ENCODE data around the gene TMED4. TPM values are rescaled to one million over a fixed set of nuclear protein-coding genes. Genes with fewer than 3 reads are reported as not detected.

Gene TMED4
- total and polyA plus RNA-seq, 2 of the 13 experiments (the other 11 are each of a cell fraction or from before 2014, with no cell fraction given), result 81.4 to 109 TPM

DNA sequence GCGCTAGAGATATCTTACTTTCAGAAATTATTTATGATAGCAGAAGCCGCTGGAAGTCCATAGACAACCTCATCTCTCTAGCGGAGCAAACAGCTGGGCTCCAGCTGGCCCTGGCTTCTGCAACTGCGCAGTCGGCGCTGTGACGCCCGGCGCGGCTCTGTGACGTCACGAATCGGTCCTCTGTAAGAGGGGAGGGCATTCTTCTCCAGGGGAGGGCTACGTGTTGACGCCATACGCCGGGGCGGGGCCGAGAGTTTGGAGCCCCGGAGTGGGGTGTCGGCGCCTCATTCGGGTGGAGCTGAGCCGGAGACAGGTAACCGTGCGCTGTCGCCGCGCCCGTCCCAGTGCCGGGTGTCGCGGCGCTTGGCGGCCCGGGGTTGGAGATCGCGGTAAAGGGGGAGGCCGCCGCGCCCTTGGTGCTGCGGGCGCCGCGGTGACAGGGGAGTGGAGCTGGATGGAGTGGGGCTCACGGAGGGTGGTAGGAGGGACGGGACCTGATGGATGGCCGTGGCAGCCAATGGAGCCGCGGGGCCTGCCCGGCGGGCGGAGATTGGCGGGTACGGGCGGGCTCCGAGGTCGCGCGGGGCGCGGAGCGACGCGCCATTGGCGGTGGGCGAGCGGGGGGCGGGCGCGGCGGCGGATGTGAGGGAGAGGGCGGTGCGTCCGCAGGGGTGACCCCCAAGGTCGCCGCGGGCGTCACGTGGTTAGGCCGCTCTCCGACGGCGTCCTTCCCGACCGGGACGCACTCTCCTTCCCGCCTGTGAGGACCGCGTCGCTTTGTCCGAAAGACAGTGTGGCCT lies 24.5 kb upstream of the TMED4 start, which contains the start of gene OGDH (continued):
- TF ChIP-seq HOMEZ (CRISPR knock-in tag; IDR thresholded peaks at IDR 0.05; ENCODE audit: low read depth) (peak; percentile 30; the same call in 1 of the 2 replicates), ZNF33B (CRISPR knock-in tag; IDR thresholded peaks at IDR 0.05) (no peak), MZF1 (CRISPR knock-in tag; IDR thresholded peaks at IDR 0.05; ENCODE audit: borderline replicate concordance) (no peak), FOXM1 (CRISPR knock-in tag; IDR thresholded peaks at IDR 0.05) (0 out of 2 replicates have a peak, but pooled peaks have one; percentile 66), MYNN (CRISPR knock-in tag; IDR thresholded peaks at IDR 0.05; ENCODE audit: low read depth) (no peak), ZNF749 (CRISPR knock-in tag; IDR thresholded peaks at IDR 0.05; ENCODE audit: borderline replicate concordance) (peak; percentile 76), ZNF616 (CRISPR knock-in tag; IDR thresholded peaks at IDR 0.05; ENCODE audit: low read depth) (no peak), DNMT3B (CRISPR knock-in tag; conservative IDR thresholded peaks at IDR 0.05) (no peak), ZFP41 (CRISPR knock-in tag; IDR thresholded peaks at IDR 0.05; ENCODE audit: borderline replicate concordance) (no peak), DBP (CRISPR knock-in tag; IDR thresholded peaks at IDR 0.05; ENCODE audit: not compliant biosample characterization) (no peak), ELK4 (CRISPR knock-in tag; IDR thresholded peaks at IDR 0.05; ENCODE audit: borderline replicate concordance) (no peak), ZNF329 (CRISPR knock-in tag; IDR thresholded peaks at IDR 0.05; ENCODE audit: low read depth) (peak; percentile 72), TCF7 (IDR thresholded peaks at IDR 0.05; ENCODE audit: low read depth) (peak; percentile 66; the same call in 1 of the 2 replicates), THAP8 (CRISPR knock-in tag; IDR thresholded peaks at IDR 0.05; ENCODE audit: borderline replicate concordance) (0 out of 2 replicates have a peak, but pooled peaks have one; percentile 74), NFIC (IDR thresholded peaks at IDR 0.05; ENCODE audit: low read length) (no peak), REL (CRISPR knock-in tag; conservative IDR thresholded peaks at IDR 0.05) (no peak), BRD4 (CRISPR knock-in tag; IDR thresholded peaks at IDR 0.05) (no peak), ZNF761 (CRISPR knock-in tag; conservative IDR thresholded peaks at IDR 0.05) (0 out of 2 replicates have a peak, but pooled peaks have one; percentile 31), HBP1 (CRISPR knock-in tag; IDR thresholded peaks at IDR 0.05; ENCODE audit: low read depth) (peak; percentile 75; the same call in 1 of the 2 replicates), RFXANK (CRISPR knock-in tag; IDR thresholded peaks at IDR 0.05) (no peak), HMGA1 (CRISPR knock-in tag; conservative IDR thresholded peaks at IDR 0.05) (no peak), NFIB (CRISPR knock-in tag; IDR thresholded peaks at IDR 0.05; ENCODE audit: borderline replicate concordance) (no peak)
- TF ChIP-seq, protein P1, sequence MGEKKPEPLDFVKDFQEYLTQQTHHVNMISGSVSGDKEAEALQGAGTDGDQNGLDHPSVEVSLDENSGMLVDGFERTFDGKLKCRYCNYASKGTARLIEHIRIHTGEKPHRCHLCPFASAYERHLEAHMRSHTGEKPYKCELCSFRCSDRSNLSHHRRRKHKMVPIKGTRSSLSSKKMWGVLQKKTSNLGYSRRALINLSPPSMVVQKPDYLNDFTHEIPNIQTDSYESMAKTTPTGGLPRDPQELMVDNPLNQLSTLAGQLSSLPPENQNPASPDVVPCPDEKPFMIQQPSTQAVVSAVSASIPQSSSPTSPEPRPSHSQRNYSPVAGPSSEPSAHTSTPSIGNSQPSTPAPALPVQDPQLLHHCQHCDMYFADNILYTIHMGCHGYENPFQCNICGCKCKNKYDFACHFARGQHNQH (CRISPR knock-in tag; IDR thresholded peaks at IDR 0.05), result peak; percentile 65
